Stimulated activated CD8-positive, alpha-beta memory T cell treated with anti-CD3 and anti-CD28 coated beads, Interleukin-15, amount 100 ng/mL, for 48 hours (primary cell): Measurements from ENCODE around the gene ERICH6B.

ENCODE experiments used
- DNase-seq, 2 donors: peaks; one replicate each; pipeline ENCODE4 v3.0.0-alpha.2; 2020; ENCODE audit warnings: low read depth in 2 of 2

Gene ERICH6B

DNA sequence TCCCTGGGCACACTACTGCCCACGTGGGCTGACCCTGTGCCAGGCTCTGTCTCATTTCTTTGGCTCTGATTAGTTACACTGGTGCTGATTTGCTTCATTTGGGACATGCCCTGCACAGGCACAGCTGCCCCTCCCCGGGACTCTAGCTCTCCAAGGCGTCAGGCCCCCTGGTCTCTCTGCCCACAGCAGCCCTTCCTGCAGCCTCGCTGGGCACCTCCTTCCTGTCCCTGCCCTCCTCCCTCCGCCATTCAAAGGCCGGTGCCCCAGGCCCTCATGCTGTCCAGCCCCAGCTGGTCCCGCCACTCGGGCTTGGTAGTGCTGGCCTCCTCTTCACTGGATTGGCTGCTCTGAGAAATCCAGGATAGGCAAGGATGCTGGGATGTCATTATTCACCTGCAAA, 73.1 kb downstream of the ERICH6B start:
- DNase-seq: no peak

DNA sequence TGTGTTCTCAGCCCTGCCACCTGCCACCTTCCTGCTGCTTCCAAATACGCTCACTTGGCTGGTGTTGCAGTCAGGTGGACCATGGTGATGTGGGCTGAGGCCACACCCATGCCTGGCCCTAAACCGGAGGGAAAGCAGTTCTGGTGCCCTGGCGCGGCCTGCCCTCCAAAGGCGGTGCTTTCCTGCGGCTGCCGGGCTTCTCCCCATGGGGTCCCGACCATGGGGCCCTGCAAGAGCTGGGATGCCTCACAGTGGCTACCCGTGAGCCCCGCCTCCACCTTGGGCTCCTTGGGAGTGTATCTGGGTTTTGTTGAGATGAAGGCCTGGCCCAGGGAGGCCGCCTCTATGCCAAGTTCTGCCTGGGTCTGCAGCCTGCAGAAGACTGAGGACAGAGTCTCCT, 73.7 kb downstream of the ERICH6B start:
- DNase-seq: no peak

DNA sequence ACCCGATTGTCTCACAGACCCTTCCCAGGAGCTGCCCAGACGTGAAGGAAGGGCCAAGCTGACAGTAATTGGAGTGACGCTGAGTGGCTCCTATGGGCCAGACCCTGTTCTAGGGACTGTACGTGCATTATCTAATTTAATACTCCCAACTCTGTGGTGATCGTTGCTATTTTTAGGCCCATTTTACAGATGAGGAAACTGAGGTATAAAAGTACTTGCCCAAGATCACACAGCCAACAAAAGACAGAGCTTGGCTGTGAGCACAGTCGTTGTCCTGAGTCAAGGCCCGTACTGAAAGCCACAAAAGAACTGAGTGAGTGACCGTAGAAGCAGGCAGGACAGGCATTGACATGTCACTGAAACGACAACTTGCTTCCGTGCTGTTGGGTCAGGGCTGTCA, 74.7 kb downstream of the ERICH6B start:
- no peak for DNase-seq

DNA sequence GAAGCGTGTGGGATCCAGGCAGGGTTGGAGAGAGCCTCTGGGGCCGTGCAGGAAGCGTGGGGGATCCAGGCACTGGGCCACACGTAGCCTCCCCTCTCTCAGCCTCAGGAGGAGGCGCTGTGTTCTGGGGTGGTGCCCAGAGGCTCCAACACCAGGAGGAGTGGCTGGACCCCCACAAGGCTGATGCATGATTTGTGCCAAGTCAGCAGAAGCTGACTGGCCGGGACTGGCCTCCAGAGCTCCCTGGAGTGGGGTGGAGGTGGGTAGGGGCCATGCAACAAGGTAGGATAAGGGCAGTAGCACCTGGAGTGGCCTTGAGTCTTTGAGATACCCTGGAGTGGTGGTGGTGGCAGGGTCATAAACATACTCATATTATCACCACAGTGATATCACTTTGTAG, 75.3 kb downstream of the ERICH6B start:
- no peak for DNase-seq

DNA sequence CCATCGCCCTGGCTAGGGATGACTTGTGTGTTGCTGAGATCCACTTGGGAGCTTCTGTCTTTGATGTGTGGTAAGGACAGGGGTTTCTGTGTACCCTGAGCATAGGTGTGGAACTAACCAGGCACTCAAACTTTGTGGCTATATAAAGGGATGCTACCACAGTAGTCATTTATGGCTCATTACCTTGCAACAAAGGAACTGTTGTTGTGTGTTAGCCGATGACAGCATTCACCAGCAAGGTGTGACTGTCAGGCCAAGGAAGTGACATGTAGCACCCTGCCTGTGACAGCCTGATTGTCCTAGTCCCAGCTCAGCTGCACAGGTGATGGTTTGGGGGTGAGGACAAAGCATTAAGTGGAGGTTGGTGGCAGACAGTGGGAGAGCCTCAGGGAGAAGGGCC, 77.2 kb downstream of the ERICH6B start:
- DNase-seq: no peak

DNA sequence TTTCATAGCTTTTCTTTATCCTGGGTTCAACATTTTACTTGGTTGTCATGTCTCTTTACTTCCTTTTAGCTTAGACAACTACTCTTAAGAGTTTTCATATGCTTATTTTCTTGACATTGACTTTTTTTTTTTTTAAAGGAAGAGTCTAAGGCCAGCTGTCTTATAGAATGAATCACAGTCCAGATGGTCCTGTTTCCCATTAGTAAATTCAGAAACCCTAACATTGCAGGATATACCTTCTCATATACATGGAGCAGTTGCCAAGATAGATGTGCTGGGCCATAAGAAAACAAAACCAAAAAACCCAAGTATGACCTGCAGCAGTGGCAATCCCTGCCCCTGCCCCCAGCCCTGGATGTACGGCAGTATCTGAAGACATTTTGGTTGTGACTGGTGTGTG, 78.0 kb downstream of the ERICH6B start:
- DNase-seq: no peak

DNA sequence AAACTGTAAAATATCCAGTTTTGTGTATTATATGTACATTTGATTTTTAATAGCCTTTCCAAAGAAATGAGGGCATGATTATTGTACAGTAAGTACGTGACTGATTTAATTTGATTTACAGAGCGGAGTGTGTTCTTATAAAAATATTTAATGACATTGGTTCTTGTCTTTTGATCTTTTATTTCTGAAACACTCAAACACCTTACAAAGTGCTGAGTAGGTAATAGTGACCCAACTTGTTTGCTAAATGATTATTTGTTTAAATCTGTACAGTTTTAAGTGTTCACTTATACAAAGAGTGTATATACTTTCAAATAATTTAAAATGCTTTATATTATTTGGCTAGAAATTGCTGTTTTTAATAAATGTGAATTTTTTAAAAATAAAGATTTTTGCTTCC, 79.3 kb downstream of the ERICH6B start:
- no peak for DNase-seq

DNA sequence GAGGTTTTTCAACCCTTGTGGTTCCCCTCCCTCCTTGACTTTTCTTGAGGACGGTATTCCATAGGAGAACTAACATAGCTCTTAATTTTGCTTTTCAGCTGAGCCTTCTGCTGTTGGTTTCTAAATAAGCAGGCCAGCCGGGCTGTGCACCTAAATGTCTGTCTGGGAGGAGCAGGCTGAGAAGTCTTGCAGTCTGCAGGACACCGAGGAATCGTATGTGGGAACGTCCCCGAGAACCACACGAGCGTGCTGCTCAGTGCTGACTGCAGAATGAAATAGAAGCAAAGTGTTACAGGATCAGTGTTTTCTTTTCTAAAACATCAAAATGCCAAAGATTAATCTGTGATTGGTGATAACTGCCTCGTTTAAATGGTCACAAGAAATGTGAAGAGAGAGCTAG, 80.9 kb downstream of the ERICH6B start:
- DNase-seq: no peak

DNA sequence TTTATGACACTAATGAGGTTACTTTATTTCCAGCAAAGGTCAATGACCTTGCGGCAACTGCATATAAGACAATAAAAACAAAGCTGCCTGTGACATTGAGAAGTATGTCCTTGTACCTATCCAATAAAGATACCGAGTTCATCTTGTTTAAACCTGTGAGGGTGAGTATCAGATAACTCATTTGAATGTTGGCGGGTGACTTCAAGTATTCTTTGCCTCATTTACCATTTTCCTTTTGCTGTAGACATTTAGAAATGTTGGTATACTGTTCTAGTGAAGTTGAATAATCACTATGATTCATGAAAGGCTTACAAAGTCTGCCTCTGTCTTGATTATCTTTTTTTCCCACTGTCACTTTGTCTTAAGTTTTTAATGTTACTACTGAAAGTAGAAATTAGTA, 85.8 kb downstream of the ERICH6B start:
- DNase-seq: no peak

DNA sequence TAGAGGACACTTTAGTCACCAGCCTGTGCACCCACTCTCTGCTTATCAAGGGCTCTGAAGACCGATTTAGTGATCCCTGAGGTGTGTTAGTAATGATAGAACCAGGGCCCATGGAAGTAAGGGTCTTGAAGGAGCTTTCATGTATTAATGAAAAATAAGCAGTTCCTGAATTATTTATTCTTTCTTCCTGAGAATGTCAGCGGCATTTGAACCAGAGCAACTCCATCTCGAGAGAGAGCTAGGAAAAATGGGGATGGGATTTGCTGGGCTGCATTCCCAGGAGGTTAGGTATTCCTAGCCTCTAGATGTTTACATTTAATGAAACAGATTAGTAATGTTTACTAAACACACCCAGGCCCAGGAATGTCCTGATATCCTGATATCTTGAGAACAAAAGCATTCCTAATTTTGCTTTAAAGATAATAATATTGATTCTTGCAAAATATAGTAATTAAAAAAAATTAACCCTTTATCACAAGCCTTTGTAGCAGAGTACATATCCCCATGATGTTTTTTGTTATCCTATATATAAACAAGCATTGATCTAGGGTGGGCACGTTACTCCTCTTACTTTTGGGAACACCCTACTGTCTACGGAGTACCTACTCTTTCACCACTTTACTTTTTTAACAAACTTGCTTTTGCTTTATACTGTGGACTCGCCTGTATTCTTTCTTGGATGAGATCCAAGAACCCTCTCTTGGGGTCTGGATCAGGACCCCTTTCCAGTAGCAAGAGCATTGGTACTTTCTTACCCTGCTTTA, 87.7 kb downstream of the ERICH6B start:
- no peak for DNase-seq

DNA sequence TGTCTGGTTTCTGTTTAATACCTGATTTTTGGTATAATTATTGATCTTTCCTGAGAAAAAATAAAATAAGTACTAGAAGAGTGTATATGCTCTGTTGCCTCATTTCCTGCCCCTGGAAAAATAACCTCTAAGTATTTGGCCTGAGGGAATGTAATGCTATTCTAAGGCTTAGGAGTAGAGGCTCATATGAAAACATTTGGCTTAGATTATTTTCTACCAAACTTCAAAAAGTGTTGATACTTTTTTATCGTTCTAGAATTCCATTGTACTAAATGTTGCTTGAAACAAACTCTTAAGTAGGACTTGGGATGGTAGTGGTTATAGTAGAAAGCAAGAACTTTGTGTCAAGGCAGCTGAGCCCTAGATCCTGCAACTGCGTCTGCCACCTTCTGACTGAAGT, 93.0 kb downstream of the ERICH6B start:
- no peak for DNase-seq

DNA sequence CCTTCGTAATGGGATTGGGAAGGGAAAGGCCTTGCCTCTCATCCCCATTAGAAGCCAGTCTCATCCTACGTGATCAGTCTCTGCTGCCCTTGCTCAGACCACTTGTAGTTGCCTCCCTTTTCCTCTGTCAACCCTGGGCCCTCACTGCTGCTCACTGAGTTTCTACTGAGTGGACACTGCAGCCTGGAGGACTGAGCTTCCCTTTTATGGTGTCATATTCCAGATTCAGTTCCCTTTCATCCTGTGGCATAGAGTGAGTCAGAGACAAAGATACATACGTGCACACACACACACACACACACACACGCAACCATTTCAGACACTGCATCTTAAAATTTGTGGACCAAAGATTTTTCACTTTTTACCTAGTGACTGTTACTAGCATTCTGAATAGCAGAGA, 94.2 kb downstream of the ERICH6B start:
- DNase-seq: no peak

DNA sequence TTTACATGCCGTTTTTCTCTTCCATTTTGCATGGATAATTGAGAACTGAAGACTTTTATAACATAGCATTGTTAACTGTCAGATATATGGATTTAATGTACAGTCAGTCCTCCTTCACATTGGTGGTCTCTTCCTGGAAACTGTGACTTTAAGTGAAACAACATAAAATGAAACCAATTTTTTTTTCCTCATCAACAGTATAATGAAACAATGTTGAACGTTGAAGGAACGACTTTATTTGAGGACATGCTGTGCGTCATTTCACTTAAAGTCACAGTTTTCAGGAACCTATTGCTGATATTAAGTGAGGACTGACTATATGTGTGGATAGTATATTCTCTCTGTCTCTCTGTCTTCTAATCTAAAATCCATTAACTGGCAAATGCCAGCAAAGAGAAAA, 96.0 kb downstream of the ERICH6B start:
- DNase-seq: no peak

DNA sequence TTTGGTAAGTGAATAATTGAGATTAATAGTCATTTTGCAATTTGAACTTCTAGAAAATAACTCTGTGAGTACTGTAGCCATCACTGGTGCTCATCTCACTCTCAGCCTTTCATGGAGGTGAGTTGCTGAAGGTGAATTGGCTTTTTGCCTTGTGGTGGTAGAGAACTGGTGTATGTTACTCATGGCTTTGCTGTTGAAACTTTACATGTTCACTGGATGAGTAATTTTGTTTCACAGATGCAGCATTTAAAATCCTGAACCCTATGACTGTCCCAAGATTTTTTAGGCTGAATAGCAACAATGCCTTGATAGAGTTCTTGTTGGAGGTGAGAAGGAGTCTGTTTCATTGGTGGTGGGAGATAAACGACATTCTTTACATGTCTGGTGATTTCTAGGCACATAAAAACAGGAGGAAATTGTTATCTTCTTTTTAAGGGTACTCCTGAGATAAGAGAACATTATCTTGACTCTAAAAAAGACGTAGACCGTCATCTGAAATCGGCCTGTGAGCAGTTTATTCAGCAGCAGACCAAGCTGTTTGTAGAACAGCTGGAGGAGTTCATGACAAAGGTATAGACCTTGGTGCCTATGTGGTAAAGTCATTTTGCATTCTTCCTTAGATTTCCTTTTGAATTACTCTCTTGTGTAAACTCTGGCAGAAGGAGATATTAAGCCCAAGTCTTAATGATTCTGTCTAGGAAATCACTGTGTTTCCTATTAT, 96.9 kb downstream of the ERICH6B start:
- no peak for DNase-seq

DNA sequence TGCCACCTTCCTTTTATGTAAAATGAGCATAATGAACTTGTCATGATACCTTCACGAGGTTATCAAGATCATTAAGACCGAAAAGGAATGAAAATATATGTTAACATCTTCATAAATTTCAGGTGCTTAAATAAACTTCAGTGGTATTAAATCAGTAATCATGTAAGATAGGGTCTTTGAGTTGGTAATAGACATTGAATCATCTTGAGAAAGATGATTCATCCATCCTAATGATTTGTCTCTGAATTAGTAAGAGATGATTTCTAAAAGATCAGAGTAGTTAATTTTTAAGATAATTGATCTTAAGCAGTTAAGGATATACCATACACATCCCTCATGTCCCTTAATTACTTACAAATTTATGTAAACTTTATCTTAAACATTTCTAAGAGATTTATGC, 98.8 kb downstream of the ERICH6B start:
- DNase-seq: no peak

DNA sequence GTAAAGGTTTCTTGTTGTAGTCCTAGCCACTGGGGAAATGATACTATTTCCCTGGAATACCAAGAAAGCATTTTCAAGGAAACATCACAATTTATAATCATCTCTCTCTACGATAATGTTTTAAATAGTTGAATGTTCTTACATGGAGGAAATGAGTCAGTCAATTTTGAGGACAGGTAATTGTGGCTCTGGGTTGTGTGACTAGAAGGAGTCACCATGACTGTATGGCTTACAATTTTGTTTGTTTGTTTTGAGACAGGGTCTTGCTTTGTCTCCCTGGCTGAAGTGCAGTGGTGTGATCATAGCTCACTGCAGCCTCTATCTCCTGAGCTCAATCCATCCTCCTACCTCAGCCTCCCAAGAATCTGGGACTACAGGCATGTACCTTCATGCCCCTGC, 103.4 kb downstream of the ERICH6B start:
- no peak for DNase-seq

DNA sequence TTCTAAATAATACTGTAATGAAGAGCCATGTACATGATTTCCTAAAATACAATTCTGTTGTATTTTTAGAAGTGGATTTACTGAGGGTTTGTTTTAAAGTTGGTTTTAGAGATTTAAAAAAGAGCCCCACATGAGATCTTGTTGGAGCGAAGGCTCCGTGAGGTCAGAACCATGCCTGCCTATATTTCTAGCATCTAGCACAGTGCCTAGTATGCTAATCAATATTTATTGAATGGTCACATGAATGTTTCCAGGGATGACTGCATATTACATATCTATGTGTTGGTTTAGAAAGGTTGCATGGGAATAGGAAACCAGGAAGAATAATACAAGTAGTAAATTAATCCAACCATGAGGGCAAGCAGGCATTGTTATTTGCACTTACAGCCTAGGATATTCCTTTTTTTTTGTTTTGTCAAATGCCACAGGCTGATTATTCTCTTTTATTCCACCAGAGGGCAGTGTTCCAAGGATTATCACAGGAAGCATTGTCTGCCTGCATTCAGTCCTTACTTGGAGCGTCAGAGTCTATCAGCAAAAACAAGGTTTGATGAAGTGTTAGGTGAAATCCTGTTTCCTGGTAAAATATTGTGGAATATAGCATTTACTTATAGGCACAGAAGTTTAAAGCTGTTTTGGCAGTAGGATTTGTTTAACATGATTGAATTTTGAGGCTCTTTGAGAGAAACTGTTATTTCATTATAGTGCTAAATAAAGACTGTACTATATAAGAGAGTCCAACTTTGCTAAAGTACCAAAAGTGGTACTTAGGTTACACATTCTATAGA, 104.0 kb downstream of the ERICH6B start:
- peak in 1 of 2 donors; percentile 4 for DNase-seq

DNA sequence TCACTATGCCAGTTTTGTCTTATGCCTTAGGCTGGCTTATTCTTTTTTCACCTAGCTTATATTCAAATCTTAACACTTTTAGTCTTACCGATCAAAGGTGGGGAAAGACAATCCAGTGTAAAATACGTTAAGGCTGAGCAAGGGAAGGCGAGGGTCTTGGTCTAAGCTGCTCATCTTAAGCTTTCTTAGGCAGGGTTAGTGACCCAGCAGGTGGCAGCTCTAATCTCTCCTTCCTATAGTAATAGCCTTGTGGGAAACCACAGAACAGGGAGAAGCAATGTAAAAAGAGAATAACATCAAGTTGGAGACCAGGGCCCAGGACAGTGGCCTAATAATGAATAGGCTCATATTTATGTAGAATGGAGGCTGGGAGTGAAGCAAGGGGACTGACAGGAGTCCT, 104.9 kb downstream of the ERICH6B start:
- no peak for DNase-seq

DNA sequence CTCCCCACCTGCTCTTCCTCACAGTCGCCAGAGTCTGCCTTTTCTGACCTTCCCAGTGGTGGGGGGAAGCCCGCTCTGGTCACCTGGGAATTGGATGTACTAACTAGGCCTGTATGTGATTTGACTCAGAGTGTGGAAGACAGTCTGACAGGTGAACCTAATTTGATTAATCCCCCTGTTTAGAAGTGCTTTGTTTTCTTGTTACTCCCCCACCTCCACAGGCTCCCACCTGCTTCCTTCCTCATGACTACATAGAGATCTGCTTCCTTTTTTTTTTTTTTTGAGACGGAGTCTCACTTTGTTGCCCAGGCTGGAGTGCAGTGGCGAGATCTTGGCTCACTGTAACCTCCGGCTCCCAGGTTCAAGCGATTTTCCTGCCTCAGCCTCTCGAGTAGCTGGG, 106.8 kb downstream of the ERICH6B start:
- DNase-seq: no peak

DNA sequence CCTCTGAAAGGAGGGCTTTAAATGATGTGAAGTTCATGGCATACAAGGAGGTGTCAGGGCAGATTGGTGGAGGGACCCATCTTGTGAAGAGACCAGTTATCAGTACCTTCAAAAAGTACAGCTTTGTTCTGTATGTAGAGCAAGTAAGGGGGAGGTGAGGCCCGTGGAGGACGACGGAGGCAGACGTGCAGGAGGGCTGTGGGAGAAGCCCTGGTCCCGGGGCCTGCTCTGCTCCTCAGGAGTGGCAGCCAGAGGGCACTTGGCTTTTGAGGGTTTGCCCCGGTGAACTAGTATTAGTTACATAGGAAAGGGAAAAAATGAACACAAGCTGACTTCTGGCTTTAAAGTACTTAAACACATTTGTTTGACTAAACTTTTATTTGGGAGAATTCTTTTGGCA, 108.7 kb downstream of the ERICH6B start:
- DNase-seq: no peak

DNA sequence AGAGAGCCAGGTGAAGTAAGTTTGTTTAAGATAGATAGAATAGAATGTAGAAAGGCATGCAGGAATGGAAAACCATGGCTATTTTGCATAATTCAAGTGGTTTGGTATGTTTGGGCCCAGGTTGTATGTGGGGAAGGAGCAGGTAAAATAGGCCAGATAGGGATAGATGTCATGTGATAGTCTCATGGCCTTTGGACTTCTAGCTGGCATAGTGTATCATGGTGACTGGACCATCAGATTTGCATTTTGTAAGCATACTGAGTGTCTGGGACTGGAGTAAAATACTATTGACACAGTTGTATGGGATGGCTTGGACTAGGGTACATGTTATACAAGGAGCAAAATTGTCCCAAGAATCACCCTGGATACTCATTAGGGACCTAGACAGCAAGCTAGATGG, 111.9 kb downstream of the ERICH6B start:
- DNase-seq: no peak

DNA sequence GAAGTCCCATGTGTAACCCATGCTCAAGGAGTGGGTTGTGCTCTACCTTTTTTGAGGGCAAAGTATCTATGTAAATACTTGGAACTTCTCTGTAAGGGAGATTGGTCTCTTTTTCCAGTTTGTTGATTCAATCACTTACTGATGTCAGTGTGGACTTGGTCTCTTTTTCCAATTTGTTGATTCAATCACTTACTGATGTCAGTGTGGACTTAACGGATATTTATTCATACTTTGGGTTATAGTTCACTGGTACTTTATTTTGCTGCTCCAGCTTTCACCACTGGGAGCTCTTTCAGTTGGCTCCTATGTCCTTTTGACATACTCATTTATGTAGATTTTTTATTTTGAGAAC, 114.4 kb downstream of the ERICH6B start:
- no peak for DNase-seq
